GM19043 (cell line): Measurements from ENCODE around the gene HEG1.
"Not testable (repeated sequence)": the region's sequence is repeated elsewhere in the genome, so short reads cannot be mapped to it uniquely, and the experiment has no call there.

ENCODE experiments used
- ATAC-seq: cut with Tn5 transposase; IDR thresholded peaks from one replicate; pipeline ENCODE4 v1.9.1; 2021; ENCODE audit warnings: low read depth; ENCODE audit not compliant: unreplicated experiment

Gene HEG1

GRCh38 chr3:124960698-124961097 lies 95.1 kb downstream of the HEG1 start:
- ATAC-seq, result no peak

- ATAC-seq, result no peak
Measured at GRCh38 chr3:124960105-124960504, 95.7 kb downstream of the HEG1 start.

GRCh38 chr3:124957951-124958350 lies 97.8 kb downstream of the HEG1 start:
- not testable (repeated sequence) for ATAC-seq

GRCh38 chr3:124952282-124952855 lies 103.4 kb downstream of the HEG1 start:
- ATAC-seq, result no peak

GRCh38 chr3:124951511-124952281 lies 104.1 kb downstream of the HEG1 start:
- ATAC-seq, result no peak

- no peak for ATAC-seq
Measured at GRCh38 chr3:124950026-124950425, 105.8 kb downstream of the HEG1 start.

- ATAC-seq, result no peak
Measured at GRCh38 chr3:124942613-124943012, 113.2 kb downstream of the HEG1 start.

GRCh38 chr3:124941771-124942170 lies 114.0 kb downstream of the HEG1 start:
- no peak for ATAC-seq

- ATAC-seq, result no peak
Measured at GRCh38 chr3:124939661-124940060, 116.1 kb downstream of the HEG1 start.

- no peak for ATAC-seq
Measured at GRCh38 chr3:124938896-124939295, 116.9 kb downstream of the HEG1 start.

- no peak for ATAC-seq
Measured at GRCh38 chr3:124937049-124937448, 118.7 kb downstream of the HEG1 start.

GRCh38 chr3:124935794-124936542 lies 119.8 kb downstream of the HEG1 start:
- ATAC-seq, result no peak

- peak; percentile 51 for ATAC-seq
Measured at GRCh38 chr3:124935264-124935663, 120.5 kb downstream of the HEG1 start.

GRCh38 chr3:124934577-124934976 lies 121.2 kb downstream of the HEG1 start, which contains the start of gene MUC13:
MUC13 (minus strand) TSS chr3:124934751; CDS start chr3:124934712, 39 bp downstream.
- ATAC-seq, result no peak

- no peak for ATAC-seq
Measured at GRCh38 chr3:124928333-124929202, 127.2 kb downstream of the HEG1 start.

GRCh38 chr3:124927574-124928045 lies 128.2 kb downstream of the HEG1 start:
- ATAC-seq, result peak; percentile 63

- no peak for ATAC-seq
Measured at GRCh38 chr3:124926426-124927101, 129.2 kb downstream of the HEG1 start.

- no peak for ATAC-seq
Measured at GRCh38 chr3:124924741-124925140, 131.1 kb downstream of the HEG1 start.

GRCh38 chr3:124923833-124924232 lies 132.0 kb downstream of the HEG1 start:
- no peak for ATAC-seq

- no peak for ATAC-seq
Measured at GRCh38 chr3:124920718-124921117, 135.1 kb downstream of the HEG1 start.
